HFFc6 (cell line): Measurements from ENCODE around the gene FRMPD3. TPM values are rescaled to one million over a fixed set of nuclear protein-coding genes. Genes with fewer than 3 reads are reported as not detected.

Experiments
- DNase-seq: peaks from one replicate; pipeline ENCODE4 v3.0.0-alpha.2; 2018
- H3K27ac Mint-ChIP-seq: 2 replicates; pipeline ENCODE4 v1.8.0; 2020; ENCODE audit warnings: mild to moderate bottlenecking, mixed read lengths
- H3K27me3 Mint-ChIP-seq: 2 replicates; pipeline ENCODE4 v1.8.0; 2021; ENCODE audit warnings: mild to moderate bottlenecking, moderate library complexity, mixed read lengths; ENCODE audit not compliant: insufficient read depth
- H3K36me3 Mint-ChIP-seq: 2 replicates; pipeline ENCODE4 v1.8.0; 2021; ENCODE audit warnings: low read depth, mixed read lengths
- H3K4me1 Mint-ChIP-seq: 2 replicates; pipeline ENCODE4 v1.8.0; 2020; ENCODE audit warnings: low read depth, mixed read lengths
- H3K4me3 Mint-ChIP-seq: 2 replicates; pipeline ENCODE4 v1.8.0; 2020; ENCODE audit warnings: mild to moderate bottlenecking, moderate library complexity, mixed read lengths
- H3K9me3 Mint-ChIP-seq: 2 replicates; pipeline ENCODE4 v1.8.0; 2020; ENCODE audit warnings: mild to moderate bottlenecking, mixed read lengths
- CTCF ChIP-seq: fragments of 200-600 bp; sonication (generic); IDR thresholded peaks from 2 replicates; pipeline ENCODE4 v1.5.0; 2021; ENCODE audit warnings: antibody characterized with exemption, mild to moderate bottlenecking
- total RNA-seq, 6 experiments: library from RNA; stranded (reverse); fragmentation: NEBNext Ultra II Directional; extraction: Animal tissue kit (Norgen Biotek cat#: 25700); gene quantifications; 2 replicates in 1 of 6; 3 replicates in 5 of 6; pipeline ENCODE4 v1.2.3, GENCODE V29; 2021

The FRMPD3 gene
- total RNA-seq, 6 experiments from 2014 or later: 0.02 to 0.10 (median 0.05) TPM; not detected in 1

GRCh38 chrX:107480272-107480671, 30.8 kb downstream of the FRMPD3 start:
- no peak overlapping the region for H3K4me3 Mint-ChIP-seq
- DNase-seq: no peak
- no peaks in the 10 kb centered on the region for H3K4me1 Mint-ChIP-seq
- no peak overlapping the region; the same call in 1 of the 2 replicates for H3K27ac Mint-ChIP-seq
- H3K27me3 Mint-ChIP-seq: peaks cover 10% of the 10 kb centered on the region
- TF ChIP-seq CTCF: no peak
- no peaks in the 10 kb centered on the region for H3K9me3 Mint-ChIP-seq
- no peaks in the 10 kb centered on the region for H3K36me3 Mint-ChIP-seq

GRCh38 chrX:107482046-107482445, 32.6 kb downstream of the FRMPD3 start:
- TF ChIP-seq CTCF: no peak
- Mint-ChIP-seq H3K4me1 (no peaks in the 10 kb centered on the region), H3K27me3 (peaks cover 8% of the 10 kb centered on the region), H3K4me3 (no peak overlapping the region), H3K27ac (no peak overlapping the region), H3K9me3 (no peaks in the 10 kb centered on the region), H3K36me3 (no peaks in the 10 kb centered on the region)
- no peak for DNase-seq

GRCh38 chrX:107484002-107484726, 34.7 kb downstream of the FRMPD3 start:
- no peak for DNase-seq
- H3K4me3 Mint-ChIP-seq: no peak overlapping the region
- H3K4me1 Mint-ChIP-seq: no peaks in the 10 kb centered on the region
- no peaks in the 10 kb centered on the region for H3K9me3 Mint-ChIP-seq
- peaks cover 8% of the 10 kb centered on the region for H3K27me3 Mint-ChIP-seq
- no peaks in the 10 kb centered on the region for H3K36me3 Mint-ChIP-seq
- no peak for TF ChIP-seq CTCF
- no peak overlapping the region for H3K27ac Mint-ChIP-seq

- H3K4me1 Mint-ChIP-seq: no peaks in the 10 kb centered on the region
- no peak for DNase-seq
- no peak overlapping the region for H3K4me3 Mint-ChIP-seq
- no peaks in the 10 kb centered on the region for H3K9me3 Mint-ChIP-seq
- peaks cover 8% of the 10 kb centered on the region for H3K27me3 Mint-ChIP-seq
- no peak overlapping the region for H3K27ac Mint-ChIP-seq
- no peak for TF ChIP-seq CTCF
- no peaks in the 10 kb centered on the region for H3K36me3 Mint-ChIP-seq
Measured at GRCh38 chrX:107485013-107485412, 35.6 kb downstream of the FRMPD3 start.

GRCh38 chrX:107493141-107493540, 43.7 kb downstream of the FRMPD3 start:
- Mint-ChIP-seq H3K4me1 (no peaks in the 10 kb centered on the region), H3K27me3 (peaks cover 7% of the 10 kb centered on the region), H3K9me3 (no peaks in the 10 kb centered on the region), H3K27ac (no peak overlapping the region), H3K36me3 (no peaks in the 10 kb centered on the region), H3K4me3 (no peak overlapping the region)
- no peak for TF ChIP-seq CTCF
- DNase-seq: no peak
